Left forelimb (tissue), 1 donor: ENCODE measurements around the gene GSDMA.

ENCODE experiments used
- DNase-seq: peaks from one replicate; pipeline ENCODE4 v3.0.0-alpha.2; 2018; ENCODE audit warnings: low spot score

GSDMA gene

GRCh38 chr17:39960524-39961041, 2.2 kb upstream of the GSDMA start:
- DNase-seq, result no peak

GRCh38 chr17:39963829-39964228, 1.0 kb downstream of the GSDMA start:
- no peak for DNase-seq

GRCh38 chr17:39965017-39965699, 2.4 kb downstream of the GSDMA start:
- no peak for DNase-seq

- DNase-seq, result no peak
Measured at GRCh38 chr17:39966771-39967170, 4.0 kb downstream of the GSDMA start.

GRCh38 chr17:39968761-39969160, 6.0 kb downstream of the GSDMA start:
- no peak for DNase-seq

- DNase-seq, result no peak
Measured at GRCh38 chr17:39969375-39969774, 6.6 kb downstream of the GSDMA start.

- DNase-seq, result no peak
Measured at GRCh38 chr17:39970157-39970692, 7.4 kb downstream of the GSDMA start.

GRCh38 chr17:39971076-39971603, 8.3 kb downstream of the GSDMA start:
- no peak for DNase-seq

- no peak for DNase-seq
Measured at GRCh38 chr17:39972271-39972670, 9.5 kb downstream of the GSDMA start.

- DNase-seq, result no peak
Measured at GRCh38 chr17:39973496-39973895, 10.7 kb downstream of the GSDMA start.

GRCh38 chr17:39974433-39974832, 11.6 kb downstream of the GSDMA start:
- no peak for DNase-seq

- DNase-seq, result no peak
Measured at GRCh38 chr17:39975801-39976200, 13.0 kb downstream of the GSDMA start.

- no peak for DNase-seq
Measured at GRCh38 chr17:39979016-39979670, 16.3 kb downstream of the GSDMA start.

GRCh38 chr17:39979893-39980350, 17.1 kb downstream of the GSDMA start:
- no peak for DNase-seq

- peak; percentile 98 for DNase-seq
Measured at GRCh38 chr17:39980351-39981206, 17.8 kb downstream of the GSDMA start, which contains the start of gene PSMD3. PSMD3 (plus strand) TSS chr17:39980807; CDS start chr17:39980971, 164 bp downstream.

- no peak for DNase-seq
Measured at GRCh38 chr17:39981207-39981741, 18.5 kb downstream of the GSDMA start.

- DNase-seq, result no peak
Measured at GRCh38 chr17:39981766-39982375, 19.1 kb downstream of the GSDMA start.

GRCh38 chr17:39988206-39988810, 25.5 kb downstream of the GSDMA start:
- DNase-seq, result no peak

GRCh38 chr17:39994448-39994847, 31.6 kb downstream of the GSDMA start:
- DNase-seq, result no peak

GRCh38 chr17:39995438-39995837, 32.6 kb downstream of the GSDMA start:
- DNase-seq, result no peak

GRCh38 chr17:39996162-39996561, 33.4 kb downstream of the GSDMA start:
- DNase-seq, result no peak
